Measurements from ENCODE around the gene CCIN. TPM values are rescaled to one million over a fixed set of nuclear protein-coding genes. Genes with fewer than 3 reads are reported as not detected.

CCIN gene
- total RNA-seq, 1 experiment from 2014 or later: not detected

- TF ChIP-seq EZH2 (IDR thresholded peaks at IDR 0.05; ENCODE audit: low read depth): no peak
- TF ChIP-seq CTCF (conservative IDR thresholded peaks at IDR 0.05): no peak
- no peaks in the 10 kb centered on the region for H3K4me1 ChIP-seq (replicated peaks; ENCODE audit: insufficient read depth)
- H3K4me2 ChIP-seq: no peak overlapping the region
- H4K20me1 ChIP-seq (ENCODE audit: insufficient read depth): no peaks in the 10 kb centered on the region
- DNase-seq: no peak
- no peaks in the 10 kb centered on the region for H3F3A ChIP-seq (ENCODE audit: insufficient read depth, low read depth)
- ChIA-PET POLR2A (ENCODE audit: unreplicated experiment) (no interaction called here), CTCF (no interaction called here)
- no peaks in the 10 kb centered on the region for H3K27me3 ChIP-seq (ENCODE audit: insufficient read depth, low read depth)
- no TSS peak for BruUV-seq (replicated peaks)
- no peak overlapping the region for H3K27ac ChIP-seq
- no peak overlapping the region for H3K4me3 ChIP-seq
- no peaks in the 10 kb centered on the region for H3K9me2 ChIP-seq (ENCODE audit: insufficient read depth)
- H3K79me2 ChIP-seq (ENCODE audit: low read depth): no peaks in the 10 kb centered on the region
- no peaks in the 10 kb centered on the region for H3K36me3 ChIP-seq (ENCODE audit: low read depth)
- no peak overlapping the region for H2AFZ ChIP-seq
- no peaks in the 10 kb centered on the region for H3K9me3 ChIP-seq (ENCODE audit: insufficient read depth, low read depth)
- intact Hi-C loops (cut with micrococcal nuclease; ENCODE audit: unreplicated experiment): no loop called here
Measured at GRCh38 chr9:36170531-36170930, 1.3 kb downstream of the CCIN start.

- no peak overlapping the region for H3K4me2 ChIP-seq
- POLR2A ChIA-PET (ENCODE audit: unreplicated experiment): no interaction called here
- no peaks in the 10 kb centered on the region for H4K20me1 ChIP-seq (ENCODE audit: insufficient read depth)
- no peaks in the 10 kb centered on the region for H3F3A ChIP-seq (ENCODE audit: insufficient read depth, low read depth)
- H3K36me3 ChIP-seq (ENCODE audit: low read depth): no peaks in the 10 kb centered on the region
- H3K79me2 ChIP-seq (ENCODE audit: low read depth): no peaks in the 10 kb centered on the region
- H3K4me1 ChIP-seq (replicated peaks; ENCODE audit: insufficient read depth): no peaks in the 10 kb centered on the region
- no TSS peak for BruUV-seq (replicated peaks)
- H3K27ac ChIP-seq: no peak overlapping the region
- H3K9me2 ChIP-seq (ENCODE audit: insufficient read depth): no peaks in the 10 kb centered on the region
- H3K27me3 ChIP-seq (ENCODE audit: insufficient read depth, low read depth): no peaks in the 10 kb centered on the region
- intact Hi-C loops (cut with micrococcal nuclease; ENCODE audit: unreplicated experiment): no loop called here
- no peaks in the 10 kb centered on the region for H3K9me3 ChIP-seq (ENCODE audit: insufficient read depth, low read depth)
- CTCF ChIA-PET: no interaction called here
- no peak overlapping the region for H3K4me3 ChIP-seq
- TF ChIP-seq CTCF (conservative IDR thresholded peaks at IDR 0.05) (no peak), EZH2 (IDR thresholded peaks at IDR 0.05; ENCODE audit: low read depth) (no peak)
- no peak for DNase-seq
- no peak overlapping the region for H2AFZ ChIP-seq
Measured at GRCh38 chr9:36173861-36174260, 4.7 kb downstream of the CCIN start.

GRCh38 chr9:36174271-36174670 is 5.1 kb downstream of the CCIN start:
- POLR2A ChIA-PET (ENCODE audit: unreplicated experiment): no interaction called here

More at GRCh38 chr9:36174271-36174670, 5.1 kb downstream of the CCIN start:
- BruUV-seq (replicated peaks): no TSS peak
- Histone ChIP-seq H3K36me3 (ENCODE audit: low read depth) (no peaks in the 10 kb centered on the region), H3K4me3 (no peak overlapping the region), H2AFZ (no peak overlapping the region), H3K4me1 (replicated peaks; ENCODE audit: insufficient read depth) (no peaks in the 10 kb centered on the region), H3F3A (ENCODE audit: insufficient read depth, low read depth) (no peaks in the 10 kb centered on the region), H3K9me2 (ENCODE audit: insufficient read depth) (no peaks in the 10 kb centered on the region), H3K4me2 (no peak overlapping the region), H3K79me2 (ENCODE audit: low read depth) (no peaks in the 10 kb centered on the region), H3K9me3 (ENCODE audit: insufficient read depth, low read depth) (no peaks in the 10 kb centered on the region), H3K27me3 (ENCODE audit: insufficient read depth, low read depth) (no peaks in the 10 kb centered on the region), H4K20me1 (ENCODE audit: insufficient read depth) (no peaks in the 10 kb centered on the region), H3K27ac (no peak overlapping the region)
- no peak for DNase-seq
- TF ChIP-seq CTCF (conservative IDR thresholded peaks at IDR 0.05): no peak
- TF ChIP-seq EZH2 (IDR thresholded peaks at IDR 0.05; ENCODE audit: low read depth): no peak
- intact Hi-C loops (cut with micrococcal nuclease; ENCODE audit: unreplicated experiment): no loop called here
- CTCF ChIA-PET: no interaction called here

All from PC-9 (cell line).